Breast epithelium (tissue), 4 donors: ENCODE results near the gene JAG1. TPM values are rescaled to one million over a fixed set of nuclear protein-coding genes. Genes with fewer than 3 reads are reported as not detected.
A peak's percentile ranks its signal among the peaks of the same experiment; 100 is the strongest.

ENCODE experiments used
- DNase-seq, 2 donors: peaks; one replicate each; pipeline ENCODE4 v3.0.0-alpha.2; 2019; ENCODE audit warnings: low spot score in 2 of 2
- H3K27ac ChIP-seq, 2 donors: fragments of 200-600 bp; sonication (generic) in 1 of 2; one replicate each; pipeline ENCODE4 v1.5.1; 2016 to 2019; ENCODE audit warnings: mild to moderate bottlenecking in 1 of 2
- H3K27me3 ChIP-seq, 2 donors: fragments of 200-600 bp; sonication (generic) in 1 of 2; one replicate each; pipeline versions ENCODE4 v1.5.1 to v1.6.0; 2017 to 2019; ENCODE audit warnings: control low read depth in 1 of 2, mild to moderate bottlenecking in 1 of 2
- H3K36me3 ChIP-seq: fragments of 200-600 bp; one replicate; pipeline ENCODE4 v1.5.1; 2019
- H3K4me1 ChIP-seq, 2 donors: fragments of 200-600 bp; sonication (generic); one replicate each; pipeline ENCODE4 v1.5.1; 2016 to 2019; ENCODE audit warnings: control low read depth in 1 of 2
- H3K4me3 ChIP-seq, 3 donors: fragments of 200-600 bp; sonication (generic); 1 replicate in 2 of 3; 2 replicates in 1 of 3; pipeline ENCODE4 v1.5.1; 2016 to 2019; ENCODE audit warnings: mild to moderate bottlenecking in 3 of 3, moderate library complexity in 2 of 3
- H3K9me3 ChIP-seq, 2 donors: fragments of 200-600 bp; sonication (generic) in 1 of 2; one replicate each; pipeline ENCODE4 v1.5.1; 2016 to 2019; ENCODE audit warnings: control low read depth in 1 of 2
- CTCF ChIP-seq, 3 donors: fragments of 450-650 bp; IDR thresholded peaks; one replicate each; pipeline ENCODE4 v1.5.1; 2016 to 2017; ENCODE audit warnings: antibody characterized with exemption in 3 of 3, mild to moderate bottlenecking in 3 of 3, moderate library complexity in 3 of 3
- POLR2A ChIP-seq: fragments of 450-650 bp; IDR thresholded peaks from one replicate; pipeline ENCODE4 v1.6.1; 2016; ENCODE audit warnings: antibody characterized with exemption, mild to moderate bottlenecking, moderate library complexity
- POLR2AphosphoS5 ChIP-seq, 3 donors: sonication (generic); formaldehyde crosslinking; IDR thresholded peaks; one replicate each; pipeline ENCODE4 v1.6.1; 2017; ENCODE audit warnings: antibody characterized with exemption in 3 of 3
- intact Hi-C: fragments of 100-400 bp; cut with DNase I; formaldehyde crosslinking; loops from one replicate; pipeline ENCODE4 v1.15.1; 2023; ENCODE audit warnings: low total_unique reads
- total RNA-seq, 3 donors: library from RNA; depleted of rRNA; stranded (reverse); fragments of >200 nt; gene quantifications; one replicate each; pipeline ENCODE4 v1.1.0, GENCODE V29; 2016

Gene JAG1
- total RNA-seq, 3 donors from 2014 or later: 49.0 to 97.9 (median 75.7) TPM

- Histone ChIP-seq H3K27me3 (no peaks in the 10 kb centered on the region), H3K4me3 (peak overlapping the region; percentile 86 to 93 (median 87)), H3K27ac (peak overlapping the region; percentile 96 to 98), H3K4me1 (no peaks in the 10 kb centered on the region), H3K9me3 (no peaks in the 10 kb centered on the region), H3K36me3 (no peaks in the 10 kb centered on the region)
- no peak for DNase-seq
- intact Hi-C loops: loop anchor here (10.0 kb wide), 2 partner anchors 109 to 1409 kb away; no protein-coding TSS in a partner anchor
- TF ChIP-seq CTCF (IDR thresholded peaks at IDR 0.05): no peak
- no peak for TF ChIP-seq POLR2AphosphoS5 (IDR thresholded peaks at IDR 0.05)
- no peak for TF ChIP-seq POLR2A
These were observed 490 bp downstream of the JAG1 start for GRCh38 chr20:10673176-10673841.

GRCh38 chr20:10672624-10673127 is 1.1 kb downstream of the JAG1 start:
- Histone ChIP-seq H3K9me3 (no peaks in the 10 kb centered on the region), H3K4me1 (no peaks in the 10 kb centered on the region), H3K4me3 (peak overlapping the region; percentile 86 to 93 (median 87)), H3K27me3 (no peaks in the 10 kb centered on the region), H3K27ac (peak overlapping the region; percentile 96 to 98), H3K36me3 (no peaks in the 10 kb centered on the region)
- peak in 1 of 2 donors; percentile 56 for DNase-seq
- TF ChIP-seq POLR2AphosphoS5 (IDR thresholded peaks at IDR 0.05) (no peak), CTCF (IDR thresholded peaks at IDR 0.05) (no peak), POLR2A (no peak)
- intact Hi-C loops: loop anchor here (10.0 kb wide), 2 partner anchors 108 to 1408 kb away; no protein-coding TSS in a partner anchor

GRCh38 chr20:10671919-10672623 is 1.7 kb downstream of the JAG1 start:
- intact Hi-C loops: loop anchor here (10.0 kb wide), 2 partner anchors 107 to 1407 kb away; no protein-coding TSS in a partner anchor
- H3K4me3 ChIP-seq: peak overlapping the region; percentile 86 to 93 (median 87)
- TF ChIP-seq CTCF (IDR thresholded peaks at IDR 0.05) (no peak), POLR2A (no peak), POLR2AphosphoS5 (IDR thresholded peaks at IDR 0.05) (peak; percentile 8 to 14 (median 13))
- peak overlapping the region; percentile 96 to 98 for H3K27ac ChIP-seq
- H3K9me3 ChIP-seq: no peaks in the 10 kb centered on the region
- peak; percentile 44 to 77 for DNase-seq
- no peaks in the 10 kb centered on the region for H3K27me3 ChIP-seq
- H3K36me3 ChIP-seq: no peaks in the 10 kb centered on the region
- H3K4me1 ChIP-seq: no peaks in the 10 kb centered on the region

GRCh38 chr20:10671221-10671918 is 2.4 kb downstream of the JAG1 start:
- DNase-seq: peak; percentile 75 to 80
- TF ChIP-seq POLR2A (no peak), CTCF (IDR thresholded peaks at IDR 0.05) (peak; percentile 46 to 56 (median 49)), POLR2AphosphoS5 (IDR thresholded peaks at IDR 0.05) (peak; percentile 8 to 86 (median 76))
- peak overlapping the region; percentile 86 to 93 (median 87) for H3K4me3 ChIP-seq
- intact Hi-C loops: loop anchor here (10.0 kb wide), 2 partner anchors 107 to 1407 kb away; no protein-coding TSS in a partner anchor
- no peaks in the 10 kb centered on the region for H3K36me3 ChIP-seq
- H3K4me1 ChIP-seq: peaks cover 0 to under 1% of the 10 kb centered on the region in 2 donors
- H3K9me3 ChIP-seq: no peaks in the 10 kb centered on the region
- peak overlapping the region; percentile 96 to 98 for H3K27ac ChIP-seq
- no peaks in the 10 kb centered on the region for H3K27me3 ChIP-seq
